GM12878 (cell line): ENCODE results near the gene GCDH. TPM values are rescaled to one million over a fixed set of nuclear protein-coding genes. Genes with fewer than 3 reads are reported as not detected.

Source experiments
- ATAC-seq: fragments of 200-7000 bp; cut with Tn5 transposase; 3 replicates; pipeline ENCODE4 v1.9.1; 2020; ENCODE audit warnings: mild to moderate bottlenecking, moderate library complexity
- BruUV-seq: library from RNA; stranded (reverse); fragments of 400-500 nt; replicated peaks from 2 replicates; lab custom pipeline; 2021; lab: Mats Ljungman, UMichigan
- CTCF ChIA-PET: fragments of 300-600 bp; sonication (Branson Sonifier 250); formaldehyde crosslinking; extraction: SDS; loops from one replicate; lab custom pipeline; 2021; ENCODE audit warnings: inconsistent platforms; lab: Yijun Ruan, JAX
- POLR2A ChIA-PET: fragments of 350-600 bp; formaldehyde crosslinking; extraction: SDS; loops from one replicate; lab custom pipeline; 2021; ENCODE audit warnings: inconsistent platforms; lab: Charles Lee
- RAD21 ChIA-PET: fragments of 300-600 bp; sonication (Branson Sonifier 250); formaldehyde crosslinking; loops from one replicate; lab custom pipeline; 2023; ENCODE audit warnings: antibody characterized with exemption; ENCODE audit not compliant: unreplicated experiment; lab: Charles Lee
- SMC1A ChIA-PET: fragments of 300-600 bp; sonication (Branson Sonifier 250); formaldehyde crosslinking; loops from one replicate; lab custom pipeline; 2023; ENCODE audit not compliant: unreplicated experiment, uncharacterized antibody; lab: Charles Lee
- DNase-seq: peaks from one replicate; pipeline ENCODE4 v3.0.0-alpha.2; 2011; ENCODE audit warnings: low read depth, low spot score
- FAIRE-seq: peaks from 3 replicates; lab custom pipeline; 2011; peaks lifted over from hg19 to GRCh38; lab: Jason Lieb, UNC
- H2AFZ ChIP-seq: 2 replicates; pipeline ENCODE4 v1.6.0; 2011; ENCODE audit warnings: low read depth, low read length, control low read depth; ENCODE audit not compliant: control insufficient read depth
- H3K27ac ChIP-seq: 2 replicates; pipeline ENCODE4 v1.5.1; 2011; ENCODE audit warnings: control low read depth; ENCODE audit not compliant: control insufficient read depth, insufficient read depth
- H3K27me3 ChIP-seq, 2 experiments: replicated peaks in 1 of 2; 2 replicates each; pipeline versions ENCODE4 v1.6.0 to v1.6.1; 2011; ENCODE audit warnings: low read length in 1 of 2; ENCODE audit not compliant: control insufficient read depth in 2 of 2, insufficient read depth in 2 of 2
- H3K36me3 ChIP-seq, 2 experiments: 2 replicates each; pipeline ENCODE4 v1.5.1; 2011; ENCODE audit warnings: low read length in 1 of 2; ENCODE audit not compliant: control insufficient read depth in 2 of 2, insufficient read depth in 2 of 2
- H3K4me1 ChIP-seq: 2 replicates; pipeline ENCODE4 v1.6.1; 2011; ENCODE audit warnings: mild to moderate bottlenecking, low read length, moderate library complexity, mixed read lengths; ENCODE audit not compliant: control insufficient read depth, insufficient read depth
- H3K4me2 ChIP-seq: 2 replicates; pipeline ENCODE4 v1.6.0; 2011; ENCODE audit warnings: control low read depth; ENCODE audit not compliant: control insufficient read depth, insufficient read depth
- H3K4me3 ChIP-seq: fragments of 200-600 bp; sonication (generic); 2 replicates; pipeline ENCODE4 v1.5.1; 2016
- H3K79me2 ChIP-seq: 2 replicates; pipeline ENCODE4 v1.6.0; 2011; ENCODE audit warnings: low read length; ENCODE audit not compliant: control insufficient read depth, insufficient read depth
- H3K9ac ChIP-seq: 2 replicates; pipeline ENCODE4 v1.8.0; 2011; ENCODE audit warnings: low read length, control low read depth, mixed read lengths; ENCODE audit not compliant: control insufficient read depth, insufficient read depth
- H3K9me3 ChIP-seq: replicated peaks from 3 replicates; pipeline ENCODE4 v1.5.1; 2011; ENCODE audit warnings: mild to moderate bottlenecking, low read length; ENCODE audit not compliant: control insufficient read depth, insufficient read depth
- H4K20me1 ChIP-seq: 2 replicates; pipeline ENCODE4 v1.6.0; 2011; ENCODE audit not compliant: control insufficient read depth, insufficient read depth
- CHD1 ChIP-seq: IDR thresholded peaks from 2 replicates; pipeline ENCODE4 v1.6.1; 2012; ENCODE audit warnings: low read depth, low read length, improper control_type of control experiment
- DPF2 ChIP-seq: fragments of 450-650 bp; IDR thresholded peaks from 2 replicates; pipeline ENCODE4 v1.6.1; 2017; ENCODE audit warnings: mild to moderate bottlenecking
- JUND ChIP-seq: IDR thresholded peaks from 2 replicates; pipeline ENCODE4 v1.6.1; 2012; ENCODE audit warnings: low read depth, mild to moderate bottlenecking, low read length, improper control_type of control experiment, moderate library complexity
- KLF5 ChIP-seq: fragments of 450-650 bp; IDR thresholded peaks from 2 replicates; pipeline ENCODE4 v1.6.1; 2014; ENCODE audit warnings: mild to moderate bottlenecking; ENCODE audit not compliant: partially characterized antibody
- RFX5 ChIP-seq: IDR thresholded peaks from 2 replicates; pipeline ENCODE4 v1.6.1; 2011; ENCODE audit warnings: low read depth, low read length, improper control_type of control experiment
- RUNX3 ChIP-seq: IDR thresholded peaks from 2 replicates; pipeline ENCODE4 v1.6.1; 2012; ENCODE audit warnings: low read length, inconsistent platforms
- SMAD5 ChIP-seq: IDR thresholded peaks from 2 replicates; pipeline ENCODE4 v1.6.1; 2016; ENCODE audit warnings: antibody characterized with exemption, low read depth
- SMARCA5 ChIP-seq: fragments of 450-650 bp; IDR thresholded peaks from 2 replicates; pipeline ENCODE4 v1.6.1; 2017; ENCODE audit warnings: mild to moderate bottlenecking
- SP1 ChIP-seq: IDR thresholded peaks from one replicate; pipeline ENCODE4 v1.6.1; 2011; ENCODE audit warnings: low read depth, low read length
- SRF ChIP-seq, 2 experiments: IDR thresholded peaks; 2 replicates each; pipeline ENCODE4 v1.6.1; 2011; ENCODE audit warnings: low read depth in 2 of 2, low read length in 2 of 2, mild to moderate bottlenecking in 1 of 2, moderate library complexity in 1 of 2
- STAT1 ChIP-seq: fragments of 450-650 bp; conservative IDR thresholded peaks from 2 replicates; pipeline ENCODE4 v1.6.1; 2014; ENCODE audit warnings: antibody characterized with exemption, mild to moderate bottlenecking
- TCF3 ChIP-seq: IDR thresholded peaks from 2 replicates; pipeline ENCODE4 v1.6.1; 2012; ENCODE audit warnings: low read depth, mild to moderate bottlenecking, low read length, borderline replicate concordance; ENCODE audit not compliant: insufficient read depth
- TCF7 ChIP-seq: IDR thresholded peaks from 2 replicates; pipeline ENCODE4 v1.6.1; 2014; ENCODE audit warnings: antibody characterized with exemption, borderline replicate concordance
- ZNF207 ChIP-seq: fragments of 450-650 bp; IDR thresholded peaks from 2 replicates; pipeline ENCODE4 v1.6.1; 2014; ENCODE audit warnings: antibody characterized with exemption, mild to moderate bottlenecking, borderline replicate concordance
- WGBS: methylation state at CpG from one replicate; pipeline ENCODE4 v1.1.6; 2016; ENCODE audit warnings: low lambda C conversion rate; ENCODE audit not compliant: insufficient replicate concordance, insufficient coverage; ENCODE audit errors: missing lambda C conversion rate; 5-methylcytosine and 5-hydroxymethylcytosine counted together
- in situ Hi-C: fragments of 300-500 bp; cut with MboI; formaldehyde crosslinking; loops from 9 replicates; pipeline ENCODE4 v1.14.3; 2018; ENCODE audit warnings: mixed read lengths
- intact Hi-C: fragments of 100-400 bp; cut with micrococcal nuclease; formaldehyde crosslinking; loops from one replicate; pipeline ENCODE4 v1.14.2; 2022; ENCODE audit not compliant: unreplicated experiment
- polyA plus RNA-seq, 11 experiments: library from polyadenylated mRNA; depleted of rRNA in 4 of 11; unstranded in 6 of 11; stranded (reverse) in 5 of 11; fragments of >200 nt; fragmentation: Nextera tagmentation in 4 of 11; fragmentation: Illumina TruSeq in 1 of 11; extraction: Ambion mirVana in 4 of 11; extraction: Trizol in 1 of 11; gene quantifications; 1 replicate in 1 of 11; 2 replicates in 10 of 11; pipeline versions ENCODE4 v1.2.1 to v1.2.3, GENCODE V29; 2011 to 2016; ENCODE audit warnings: inconsistent platforms in 2 of 11, missing spikeins in 2 of 11, low read depth in 1 of 11
- total RNA-seq, 4 experiments: library from RNA; depleted of rRNA in 3 of 4; stranded (reverse); fragments of >200 nt in 3 of 4; fragmentation: Illumina TruSeq in 1 of 4; extraction: Trizol in 1 of 4; gene quantifications; 2 replicates each; pipeline versions ENCODE4 v1.2.1 to v1.2.3, GENCODE V29; 2013 to 2021
- TF ChIP-seq, protein P1 (sequence below): IDR thresholded peaks from 2 replicates; pipeline ENCODE4 v1.6.1; 2011; ENCODE audit warnings: borderline replicate concordance, low read depth, mild to moderate bottlenecking, moderate library complexity, low read length; ENCODE audit not compliant: insufficient read depth, poor library complexity, severe bottlenecking
- TF ChIP-seq, protein P2 (sequence below): IDR thresholded peaks from 2 replicates; pipeline ENCODE4 v1.6.1; 2012; ENCODE audit warnings: mild to moderate bottlenecking, low read depth, low read length

Gene GCDH
- total and polyA plus RNA-seq, 10 of the 15 experiments (the other 5 are each of a cell fraction or from before 2014, with no cell fraction given) = 4.2 to 69.4 (median 39.7) TPM

DNA sequence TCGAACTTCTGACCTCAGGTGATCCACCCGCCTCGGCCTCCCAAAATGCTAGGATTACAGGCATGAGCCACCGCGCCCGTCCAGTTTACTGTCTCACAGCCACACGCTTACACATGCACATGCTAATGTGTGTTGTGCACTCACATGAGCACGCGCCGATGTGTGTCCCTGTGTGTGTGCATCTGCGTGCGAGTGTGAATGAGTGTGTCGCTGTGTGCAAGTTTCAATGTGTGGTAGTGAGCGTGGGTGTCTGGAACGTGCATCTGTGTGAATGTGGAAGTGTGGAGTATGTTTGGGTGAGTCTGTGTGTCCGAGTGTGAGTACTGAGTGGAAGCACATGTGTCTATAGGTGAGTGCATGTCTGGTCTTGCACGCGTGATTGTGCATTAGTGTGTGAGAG is 48.4 kb upstream of the GCDH start:
- Histone ChIP-seq H4K20me1 (no peaks in the 10 kb centered on the region), H3K4me1 (peaks cover 3% of the 10 kb centered on the region), H3K9ac (no peak overlapping the region), H3K4me2 (no peak overlapping the region), H3K9me3 (no peaks in the 10 kb centered on the region; the same call in 2 of the 3 replicates), H3K27me3 (peaks cover 0 to 17% of the 10 kb centered on the region in 2 experiments), H2AFZ (no peak overlapping the region), H3K27ac (no peak overlapping the region), H3K79me2 (no peaks in the 10 kb centered on the region), H3K4me3 (no peak overlapping the region), H3K36me3 (no peaks in the 10 kb centered on the region)
- BruUV-seq = no TSS peak
- POLR2A ChIA-PET = no interaction called here
- in situ Hi-C loops (no loop called here), intact Hi-C loops (no loop called here)
- TF ChIP-seq RUNX3 (no peak), TCF7 (no peak), TCF3 (peak; percentile 73; the same call in 1 of the 2 replicates), SP1 (no peak), ZNF207 (no peak), SMARCA5 (no peak), RFX5 (no peak), SRF (IDR thresholded peaks at IDR 0.05; ENCODE audit: low read depth in 2 of 2, low read length in 2 of 2) (no peak), KLF5 (no peak), CHD1 (no peak), DPF2 (no peak), STAT1 (no peak), JUND (no peak), SMAD5 (no peak)
- TF ChIP-seq, protein P1, sequence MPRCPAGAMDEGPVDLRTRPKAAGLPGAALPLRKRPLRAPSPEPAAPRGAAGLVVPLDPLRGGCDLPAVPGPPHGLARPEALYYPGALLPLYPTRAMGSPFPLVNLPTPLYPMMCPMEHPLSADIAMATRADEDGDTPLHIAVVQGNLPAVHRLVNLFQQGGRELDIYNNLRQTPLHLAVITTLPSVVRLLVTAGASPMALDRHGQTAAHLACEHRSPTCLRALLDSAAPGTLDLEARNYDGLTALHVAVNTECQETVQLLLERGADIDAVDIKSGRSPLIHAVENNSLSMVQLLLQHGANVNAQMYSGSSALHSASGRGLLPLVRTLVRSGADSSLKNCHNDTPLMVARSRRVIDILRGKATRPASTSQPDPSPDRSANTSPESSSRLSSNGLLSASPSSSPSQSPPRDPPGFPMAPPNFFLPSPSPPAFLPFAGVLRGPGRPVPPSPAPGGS = peak; percentile 92
- TF ChIP-seq, protein P2, sequence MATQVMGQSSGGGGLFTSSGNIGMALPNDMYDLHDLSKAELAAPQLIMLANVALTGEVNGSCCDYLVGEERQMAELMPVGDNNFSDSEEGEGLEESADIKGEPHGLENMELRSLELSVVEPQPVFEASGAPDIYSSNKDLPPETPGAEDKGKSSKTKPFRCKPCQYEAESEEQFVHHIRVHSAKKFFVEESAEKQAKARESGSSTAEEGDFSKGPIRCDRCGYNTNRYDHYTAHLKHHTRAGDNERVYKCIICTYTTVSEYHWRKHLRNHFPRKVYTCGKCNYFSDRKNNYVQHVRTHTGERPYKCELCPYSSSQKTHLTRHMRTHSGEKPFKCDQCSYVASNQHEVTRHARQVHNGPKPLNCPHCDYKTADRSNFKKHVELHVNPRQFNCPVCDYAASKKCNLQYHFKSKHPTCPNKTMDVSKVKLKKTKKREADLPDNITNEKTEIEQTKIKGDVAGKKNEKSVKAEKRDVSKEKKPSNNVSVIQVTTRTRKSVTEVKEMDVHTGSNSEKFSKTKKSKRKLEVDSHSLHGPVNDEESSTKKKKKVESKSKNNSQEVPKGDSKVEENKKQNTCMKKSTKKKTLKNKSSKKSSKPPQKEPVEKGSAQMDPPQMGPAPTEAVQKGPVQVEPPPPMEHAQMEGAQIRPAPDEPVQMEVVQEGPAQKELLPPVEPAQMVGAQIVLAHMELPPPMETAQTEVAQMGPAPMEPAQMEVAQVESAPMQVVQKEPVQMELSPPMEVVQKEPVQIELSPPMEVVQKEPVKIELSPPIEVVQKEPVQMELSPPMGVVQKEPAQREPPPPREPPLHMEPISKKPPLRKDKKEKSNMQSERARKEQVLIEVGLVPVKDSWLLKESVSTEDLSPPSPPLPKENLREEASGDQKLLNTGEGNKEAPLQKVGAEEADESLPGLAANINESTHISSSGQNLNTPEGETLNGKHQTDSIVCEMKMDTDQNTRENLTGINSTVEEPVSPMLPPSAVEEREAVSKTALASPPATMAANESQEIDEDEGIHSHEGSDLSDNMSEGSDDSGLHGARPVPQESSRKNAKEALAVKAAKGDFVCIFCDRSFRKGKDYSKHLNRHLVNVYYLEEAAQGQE = no peak
- SMC1A ChIA-PET = no interaction called here
- no peak for FAIRE-seq
- RAD21 ChIA-PET = no interaction called here
- no peak for ATAC-seq
- no peak for DNase-seq
- CTCF ChIA-PET = interaction anchor here (10.1 kb wide), 1 partner anchor 82 kb away, joined by 235 read pairs; no protein-coding TSS in a partner anchor
- 79% methylated on average over 18 of the region's 18 CpGs for WGBS
